Body of pancreas (tissue), 4 donors: ENCODE results near the gene CKAP5. TPM values are rescaled to one million over a fixed set of nuclear protein-coding genes. Genes with fewer than 3 reads are reported as not detected.

Experiments
- ATAC-seq: fragments of 150-250 bp; one replicate; pipeline ENCODE4 v1.9.1; 2016
- DNase-seq, 4 donors: peaks; one replicate each; pipeline ENCODE4 v3.0.0-alpha.2; 2019
- H3K27ac ChIP-seq, 4 donors: fragments of 200-600 bp; sonication (generic); 1 replicate in 3 of 4; 2 replicates in 1 of 4; pipeline versions ENCODE4 v1.5.1 to v1.6.1; 2016 to 2019; ENCODE audit warnings: mild to moderate bottlenecking in 1 of 4, mixed read lengths in 1 of 4, moderate library complexity in 1 of 4
- H3K27me3 ChIP-seq, 2 donors: fragments of 200-600 bp; sonication (generic); one replicate each; pipeline ENCODE4 v1.6.0; 2016; ENCODE audit warnings: mild to moderate bottlenecking in 1 of 2
- H3K36me3 ChIP-seq, 2 donors: fragments of 200-600 bp; sonication (generic); replicated peaks in 1 of 2; 2 replicates each; pipeline ENCODE4 v1.5.1; 2016; ENCODE audit warnings: low read depth in 2 of 2; ENCODE audit not compliant: insufficient read depth in 1 of 2
- H3K4me1 ChIP-seq: fragments of 200-600 bp; sonication (generic); one replicate; pipeline ENCODE4 v1.6.0; 2016
- H3K4me3 ChIP-seq, 2 donors: fragments of 200-600 bp; sonication (generic); 1 replicate in 1 of 2; 2 replicates in 1 of 2; pipeline ENCODE4 v1.5.1; 2016 to 2019
- H3K9me3 ChIP-seq, 3 donors: fragments of 200-600 bp; sonication (generic); 1 replicate in 2 of 3; 2 replicates in 1 of 3; pipeline ENCODE4 v1.5.1; 2016
- POLR2A ChIP-seq, 3 donors: fragments of 450-650 bp; IDR thresholded peaks; one replicate each; pipeline ENCODE4 v1.6.1; 2016; ENCODE audit warnings: antibody characterized with exemption in 3 of 3, mild to moderate bottlenecking in 2 of 3
- WGBS, 2 donors: methylation state at CpG; one replicate each; pipeline ENCODE4 v1.1.5; 2017; 5-methylcytosine and 5-hydroxymethylcytosine counted together
- intact Hi-C: fragments of 100-400 bp; cut with DNase I; formaldehyde crosslinking; loops from one replicate; pipeline ENCODE4 v1.15.1; 2023
- total RNA-seq, 2 donors: library from RNA; depleted of rRNA; stranded (reverse); fragments of >200 nt; gene quantifications; one replicate each; pipeline ENCODE4 v1.1.0, GENCODE V29; 2016
- TF ChIP-seq, protein P1 (sequence below), 7 experiments: fragments of 450-650 bp in 4 of 7; fragments of 200-600 bp in 3 of 7; sonication (generic) in 3 of 7; IDR thresholded peaks; one replicate each; pipeline ENCODE4 v1.5.1; 2016 to 2019; ENCODE audit warnings: antibody characterized with exemption in 7 of 7

CKAP5 gene
- total RNA-seq, 2 donors from 2014 or later, result 22.8 to 24.7 TPM

DNA sequence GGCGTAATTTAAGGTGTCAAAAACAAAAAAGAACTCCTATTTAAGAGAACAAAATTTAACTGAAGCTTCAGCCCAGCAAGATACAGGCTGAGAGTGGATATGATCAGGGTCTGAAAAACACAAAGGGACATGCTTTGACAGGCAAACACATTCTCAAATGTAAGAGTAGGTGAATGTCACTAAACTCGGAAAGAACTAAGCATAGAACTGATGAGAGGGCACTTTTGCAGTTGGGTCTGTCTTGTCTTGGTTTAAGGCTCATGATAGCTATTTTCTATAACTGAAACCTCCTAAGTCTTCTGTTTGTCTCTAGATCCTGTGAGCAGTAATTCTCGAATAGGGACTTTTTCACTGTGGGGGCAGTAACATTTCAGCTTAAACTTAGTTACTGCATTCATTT, 100.1 kb downstream of the CKAP5 start:
- intact Hi-C loops, result no loop called here
- Histone ChIP-seq H3K9me3 (no peaks in the 10 kb centered on the region), H3K27me3 (no peaks in the 10 kb centered on the region), H3K4me3 (no peak overlapping the region), H3K36me3 (peaks cover 6 to 30% of the 10 kb centered on the region in 2 donors), H3K27ac (no peak overlapping the region), H3K4me1 (no peaks in the 10 kb centered on the region)
- 87 to 91% methylated on average over 3 of the region's 3 CpGs for WGBS, 2 donors
- ATAC-seq, result no peak
- DNase-seq, result no peak
- TF ChIP-seq, protein P1, sequence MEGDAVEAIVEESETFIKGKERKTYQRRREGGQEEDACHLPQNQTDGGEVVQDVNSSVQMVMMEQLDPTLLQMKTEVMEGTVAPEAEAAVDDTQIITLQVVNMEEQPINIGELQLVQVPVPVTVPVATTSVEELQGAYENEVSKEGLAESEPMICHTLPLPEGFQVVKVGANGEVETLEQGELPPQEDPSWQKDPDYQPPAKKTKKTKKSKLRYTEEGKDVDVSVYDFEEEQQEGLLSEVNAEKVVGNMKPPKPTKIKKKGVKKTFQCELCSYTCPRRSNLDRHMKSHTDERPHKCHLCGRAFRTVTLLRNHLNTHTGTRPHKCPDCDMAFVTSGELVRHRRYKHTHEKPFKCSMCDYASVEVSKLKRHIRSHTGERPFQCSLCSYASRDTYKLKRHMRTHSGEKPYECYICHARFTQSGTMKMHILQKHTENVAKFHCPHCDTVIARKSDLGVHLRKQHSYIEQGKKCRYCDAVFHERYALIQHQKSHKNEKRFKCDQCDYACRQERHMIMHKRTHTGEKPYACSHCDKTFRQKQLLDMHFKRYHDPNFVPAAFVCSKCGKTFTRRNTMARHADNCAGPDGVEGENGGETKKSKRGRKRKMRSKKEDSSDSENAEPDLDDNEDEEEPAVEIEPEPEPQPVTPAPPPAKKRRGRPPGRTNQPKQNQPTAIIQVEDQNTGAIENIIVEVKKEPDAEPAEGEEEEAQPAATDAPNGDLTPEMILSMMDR (IDR thresholded peaks at IDR 0.05), result no peak
- no peak for TF ChIP-seq POLR2A (IDR thresholded peaks at IDR 0.05)

DNA sequence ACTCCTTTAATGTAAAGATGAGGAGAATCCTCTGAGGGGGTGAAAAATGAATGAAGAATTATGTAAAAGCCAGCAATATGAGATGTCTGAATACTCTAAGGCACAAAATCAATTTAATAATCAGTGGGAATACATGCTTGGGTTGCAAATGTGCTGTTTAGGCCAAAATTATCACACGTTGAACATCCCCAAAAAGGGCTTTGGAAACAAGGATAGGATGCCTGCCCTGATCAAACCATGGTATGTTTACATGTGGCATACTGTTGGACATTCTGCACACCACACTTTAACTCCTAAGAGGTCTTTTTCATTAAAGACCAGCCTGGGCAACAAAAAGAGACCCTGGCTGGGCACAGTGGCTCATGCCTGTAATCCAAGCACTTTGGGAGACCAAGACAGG, 100.8 kb downstream of the CKAP5 start:
- intact Hi-C loops, result no loop called here
- no peaks in the 10 kb centered on the region for H3K9me3 ChIP-seq
- no peak overlapping the region for H3K4me3 ChIP-seq
- no peaks in the 10 kb centered on the region for H3K4me1 ChIP-seq
- DNase-seq (no peak), ATAC-seq (no peak)
- no peak for TF ChIP-seq POLR2A (IDR thresholded peaks at IDR 0.05)
- TF ChIP-seq, protein P1 (IDR thresholded peaks at IDR 0.05), result no peak
- 85 to 89% methylated on average over 1 of the region's 1 CpG for whole genome bisulfite sequencing, 2 donors
- H3K27ac ChIP-seq, result no peak overlapping the region
- H3K27me3 ChIP-seq, result no peaks in the 10 kb centered on the region
- peaks cover 6 to 23% of the 10 kb centered on the region in 2 donors for H3K36me3 ChIP-seq

DNA sequence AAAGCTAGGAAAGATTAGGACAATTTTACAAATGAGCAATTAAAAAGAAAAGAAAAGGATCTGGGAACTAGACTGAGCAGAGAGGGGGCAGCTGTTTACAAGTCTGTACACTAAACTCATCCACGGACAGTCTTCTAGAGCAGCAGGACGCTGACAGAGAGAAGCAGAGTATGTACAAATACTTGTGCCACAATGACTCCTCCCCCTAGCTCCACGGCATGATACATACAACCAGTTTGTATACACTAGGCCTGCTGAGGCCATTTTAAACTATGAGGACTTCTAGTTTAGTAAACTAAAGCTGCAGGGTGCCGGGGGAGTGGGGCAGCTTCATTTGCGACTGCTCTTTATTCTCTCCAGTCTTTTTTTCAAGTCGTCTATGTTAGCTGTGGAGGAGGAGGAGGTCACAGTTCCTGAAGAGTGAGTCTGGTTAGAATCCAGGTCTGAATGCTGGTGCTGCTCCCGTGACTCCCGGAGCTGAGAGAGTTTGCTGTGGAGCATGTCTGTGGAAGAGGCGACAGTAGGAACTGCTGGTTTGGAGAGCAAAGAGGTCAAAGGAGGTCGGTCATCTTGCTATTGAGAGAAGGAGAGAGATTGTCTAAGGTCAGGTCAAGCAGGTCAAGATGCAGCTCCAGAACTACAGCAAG, 102.3 kb downstream of the CKAP5 start:
- Histone ChIP-seq H3K36me3 (peaks cover 6 to 19% of the 10 kb centered on the region in 2 donors), H3K4me3 (no peak overlapping the region), H3K27ac (no peak overlapping the region), H3K4me1 (no peaks in the 10 kb centered on the region), H3K9me3 (no peaks in the 10 kb centered on the region), H3K27me3 (no peaks in the 10 kb centered on the region)
- intact Hi-C loops, result no loop called here
- DNase-seq, result no peak
- TF ChIP-seq POLR2A (IDR thresholded peaks at IDR 0.05), result no peak
- TF ChIP-seq, protein P1 (IDR thresholded peaks at IDR 0.05), result no peak
- no peak for ATAC-seq
- 78 to 88% methylated on average over 10 of the region's 10 CpGs for WGBS, 2 donors

DNA sequence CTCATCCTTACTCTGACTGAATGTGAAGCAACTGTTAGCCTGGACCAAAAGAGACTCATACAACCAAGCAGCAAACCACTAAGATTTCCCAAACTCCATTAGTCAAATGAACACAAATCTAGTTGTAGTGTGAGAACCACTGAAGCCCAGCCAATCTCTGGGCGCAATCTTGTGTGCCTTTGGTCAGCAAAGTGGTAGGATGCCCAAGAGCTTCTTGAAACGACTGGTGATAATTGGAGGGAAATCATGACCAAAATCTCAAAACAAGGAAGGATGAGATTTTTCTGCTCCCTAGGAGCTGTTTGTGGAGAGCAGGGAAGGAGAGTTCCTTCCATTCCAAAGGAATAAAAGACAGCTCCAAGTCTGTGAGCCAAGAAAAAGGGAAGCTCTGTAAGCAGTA, 103.0 kb downstream of the CKAP5 start:
- Histone ChIP-seq H3K36me3 (peaks cover 6 to 16% of the 10 kb centered on the region in 2 donors), H3K4me1 (no peaks in the 10 kb centered on the region), H3K9me3 (no peaks in the 10 kb centered on the region), H3K4me3 (no peak overlapping the region), H3K27ac (no peak overlapping the region), H3K27me3 (no peaks in the 10 kb centered on the region)
- ATAC-seq, result no peak
- 74 to 88% methylated on average over 2 of the region's 2 CpGs for WGBS, 2 donors
- TF ChIP-seq POLR2A (IDR thresholded peaks at IDR 0.05), result no peak
- TF ChIP-seq, protein P1 (IDR thresholded peaks at IDR 0.05), result no peak
- no peak for DNase-seq
- intact Hi-C loops, result no loop called here
